NCI-H146 (cell line): ENCODE data around the gene CDYL.

Source experiments
- DNase-seq: peaks from one replicate; lab custom pipeline; 2025; lab: John Stamatoyannopoulos, UW

CDYL gene

DNA sequence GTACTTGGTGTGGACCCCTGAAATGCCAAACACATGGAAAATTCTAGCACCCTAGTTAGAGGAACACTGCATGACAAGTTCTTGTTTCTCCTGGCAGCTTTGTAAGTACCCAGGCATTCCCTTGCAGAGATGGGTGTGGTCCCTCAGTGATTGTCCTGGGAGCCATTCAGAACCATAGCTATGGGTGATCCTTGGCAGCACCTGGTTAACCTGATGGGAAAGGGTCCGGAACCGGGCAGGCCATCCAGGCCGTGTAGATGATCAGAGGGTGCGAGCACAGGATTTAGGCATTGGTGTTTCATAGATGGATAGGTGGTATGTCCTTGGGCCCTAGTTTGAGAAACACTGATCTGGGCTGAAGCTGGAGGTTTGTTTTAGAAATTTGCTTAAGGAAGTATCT, 131.9 kb downstream of the CDYL start:
- no peak for DNase-seq

DNA sequence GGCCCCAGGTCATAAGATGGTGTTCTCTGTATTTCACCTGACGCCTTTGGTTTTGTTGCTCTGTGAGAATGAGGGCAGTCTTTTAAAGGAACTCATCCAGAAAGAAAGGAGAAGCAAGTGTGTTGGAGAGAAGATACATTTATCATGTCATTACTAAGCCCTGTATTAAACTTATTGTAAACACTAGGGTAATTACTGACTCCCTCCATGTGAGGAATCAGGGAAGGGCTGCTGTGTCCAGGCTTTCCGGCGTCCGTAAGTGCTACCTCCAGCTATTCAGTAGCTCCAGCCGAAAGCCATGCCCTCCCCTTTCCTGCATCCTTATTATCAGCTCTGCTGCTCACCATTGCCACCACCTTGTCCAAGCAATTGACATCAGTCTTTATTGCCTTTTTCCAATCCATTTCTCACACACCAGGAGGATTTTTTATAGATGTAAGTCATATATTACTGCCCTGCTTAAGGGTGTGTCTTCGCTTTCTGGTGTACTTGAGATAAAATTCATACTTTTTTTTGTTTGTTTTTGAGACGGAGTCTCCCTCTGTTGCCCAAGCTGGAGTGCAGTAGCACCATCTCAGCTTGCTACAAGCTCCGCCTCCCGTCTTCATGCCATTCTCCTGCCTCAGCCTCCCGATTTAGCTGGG, 133.0 kb downstream of the CDYL start:
- no peak for DNase-seq

DNA sequence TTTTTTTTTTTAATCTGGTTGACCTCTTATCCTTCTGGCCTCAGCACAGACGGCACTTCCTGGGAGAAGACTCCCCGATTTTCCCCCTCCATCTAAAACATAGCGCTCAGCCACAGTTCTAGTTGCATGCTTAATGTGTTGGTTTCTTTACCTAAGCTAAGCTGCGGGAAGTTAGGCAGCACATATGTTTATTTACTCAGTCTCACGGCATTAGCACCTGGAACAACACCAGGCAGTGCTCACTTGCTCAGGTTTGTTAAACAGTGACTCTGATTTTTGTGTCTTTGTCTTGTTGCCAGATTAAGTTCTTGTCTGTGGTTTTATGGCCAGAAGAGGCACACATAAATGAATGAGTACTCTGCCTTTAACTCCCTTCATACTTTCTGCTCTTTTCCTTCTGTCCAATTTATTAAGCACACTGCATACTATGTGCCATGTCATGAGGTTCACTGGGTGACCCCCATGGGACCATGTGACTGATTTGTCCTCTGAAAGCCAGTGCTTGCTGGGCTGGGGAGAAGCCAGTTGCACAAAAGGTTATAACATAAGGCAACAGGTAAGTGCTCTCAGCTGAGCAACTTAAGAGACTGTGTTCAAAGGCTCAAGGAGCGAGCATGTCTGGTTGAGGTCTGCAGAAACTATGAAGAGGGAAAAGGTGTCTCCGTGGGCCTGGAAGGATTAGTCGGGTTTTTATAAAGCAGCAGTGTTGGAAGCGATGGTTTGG, 134.0 kb downstream of the CDYL start:
- peak; percentile 2 for DNase-seq

DNA sequence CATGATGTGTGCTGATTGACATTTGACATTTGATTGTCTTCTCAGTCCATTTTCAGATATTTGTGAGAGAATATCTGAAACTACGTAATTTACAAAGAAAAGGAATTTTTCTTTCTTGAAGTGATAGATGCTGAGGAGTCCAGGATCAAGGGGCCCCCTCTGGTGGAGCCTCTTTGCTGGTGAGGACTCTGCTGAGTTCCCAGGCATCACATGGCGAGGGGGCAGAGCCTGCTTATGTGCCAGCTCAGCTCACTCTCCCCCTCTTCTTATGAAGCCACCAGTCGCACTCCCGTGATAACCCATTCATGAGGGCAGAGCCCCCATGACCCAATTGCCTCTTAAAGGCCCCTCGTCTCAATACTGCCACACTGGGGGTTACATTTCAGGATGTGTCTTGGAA, 136.4 kb downstream of the CDYL start:
- no peak for DNase-seq

DNA sequence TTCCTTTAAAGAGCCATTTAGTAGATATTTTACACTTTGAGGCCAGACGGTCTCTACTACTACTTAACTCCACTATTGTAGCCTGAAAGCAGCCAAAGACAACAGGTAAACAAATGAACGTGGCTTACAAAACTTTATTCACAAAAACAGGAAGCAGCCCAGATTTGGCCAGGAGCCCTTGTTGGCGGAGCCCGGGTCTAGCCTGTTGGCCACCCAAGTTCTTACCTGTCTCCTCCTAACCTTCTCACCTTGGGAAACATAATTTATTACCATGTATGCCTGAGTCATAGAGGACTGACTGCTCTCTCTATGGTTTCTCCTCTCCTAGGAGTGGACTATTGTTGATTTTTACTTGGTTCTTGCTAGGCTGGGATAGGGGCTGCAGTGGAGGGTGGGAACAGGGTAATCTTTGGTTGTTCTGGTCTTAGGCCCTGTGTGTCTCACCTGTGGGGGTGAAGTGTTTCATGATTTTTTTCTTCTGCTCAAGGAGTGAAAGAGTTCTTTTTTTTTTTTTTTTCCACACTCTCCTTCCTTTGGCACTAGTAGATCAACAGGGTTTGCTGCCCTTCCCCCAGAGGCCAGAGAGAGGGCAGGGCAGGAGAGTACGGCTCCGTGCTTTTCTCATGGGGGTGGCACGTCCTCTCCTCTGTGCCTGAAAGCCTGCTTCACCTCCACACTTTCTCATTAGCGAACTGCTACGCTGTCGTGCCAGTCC, 137.7 kb downstream of the CDYL start:
- no peak for DNase-seq

DNA sequence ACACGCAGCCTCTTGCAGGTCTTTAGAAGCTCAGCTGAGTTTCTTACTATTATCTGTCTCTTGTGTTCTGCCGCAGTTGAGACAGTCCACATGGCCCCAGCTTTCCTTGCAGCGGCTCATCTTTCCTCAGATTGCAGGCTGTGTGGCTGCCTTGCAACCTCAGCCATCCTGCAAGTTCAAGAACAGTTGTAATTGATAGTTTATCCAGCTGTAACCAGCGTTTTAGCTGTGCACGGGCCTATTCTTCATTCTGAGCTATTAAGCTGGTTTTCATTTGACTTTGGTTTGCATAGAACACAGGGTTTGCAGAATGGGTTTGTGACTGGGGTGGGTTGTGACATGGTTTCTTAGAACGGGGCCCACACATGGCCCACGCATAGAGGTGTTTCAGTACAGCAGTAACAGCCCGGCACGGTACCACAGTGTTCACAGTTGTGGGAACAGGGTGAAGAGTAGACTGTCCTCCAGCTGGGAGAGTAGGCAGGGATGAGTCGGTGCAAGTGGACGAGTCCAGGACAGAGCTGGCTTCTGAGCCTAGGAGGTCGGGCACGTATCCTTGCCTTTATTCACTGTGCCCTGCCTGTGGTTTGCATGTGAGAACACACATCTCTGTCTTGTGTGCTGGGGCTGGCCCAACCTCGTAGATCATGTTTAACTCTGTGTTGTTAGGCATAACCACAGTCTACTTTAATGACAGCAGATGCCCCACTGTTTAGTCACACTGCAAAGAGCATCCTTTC, 138.4 kb downstream of the CDYL start:
- no peak for DNase-seq

DNA sequence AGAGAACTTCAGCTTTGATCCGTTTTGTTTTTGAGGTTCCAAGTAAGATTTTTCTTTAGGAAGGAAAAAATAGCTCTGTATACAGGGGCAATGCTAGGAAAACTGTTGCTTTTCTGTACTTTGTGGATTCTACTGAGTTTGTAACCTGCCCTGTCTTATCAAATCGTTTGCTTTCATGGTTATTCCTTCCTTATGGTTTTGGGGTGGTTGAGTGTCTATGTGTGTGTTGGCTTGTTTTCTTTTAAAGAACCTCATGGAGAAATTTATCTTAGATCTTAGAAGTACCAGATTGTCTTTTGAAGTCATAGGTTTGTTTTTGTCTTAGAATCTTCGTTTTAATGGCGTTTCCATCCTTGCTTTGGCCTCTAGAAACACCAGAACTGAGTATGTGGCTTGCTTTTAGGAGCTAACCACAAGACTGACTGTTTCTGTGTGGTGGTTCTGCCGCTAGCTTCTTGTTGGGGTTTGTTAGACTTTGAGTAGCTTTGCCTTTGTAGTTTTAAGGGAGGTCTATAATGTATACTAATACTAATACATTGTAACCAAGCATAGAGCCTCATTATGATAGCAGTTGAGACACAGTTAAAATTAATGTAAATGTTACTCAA, 140.9 kb downstream of the CDYL start:
- DNase-seq, result no peak

DNA sequence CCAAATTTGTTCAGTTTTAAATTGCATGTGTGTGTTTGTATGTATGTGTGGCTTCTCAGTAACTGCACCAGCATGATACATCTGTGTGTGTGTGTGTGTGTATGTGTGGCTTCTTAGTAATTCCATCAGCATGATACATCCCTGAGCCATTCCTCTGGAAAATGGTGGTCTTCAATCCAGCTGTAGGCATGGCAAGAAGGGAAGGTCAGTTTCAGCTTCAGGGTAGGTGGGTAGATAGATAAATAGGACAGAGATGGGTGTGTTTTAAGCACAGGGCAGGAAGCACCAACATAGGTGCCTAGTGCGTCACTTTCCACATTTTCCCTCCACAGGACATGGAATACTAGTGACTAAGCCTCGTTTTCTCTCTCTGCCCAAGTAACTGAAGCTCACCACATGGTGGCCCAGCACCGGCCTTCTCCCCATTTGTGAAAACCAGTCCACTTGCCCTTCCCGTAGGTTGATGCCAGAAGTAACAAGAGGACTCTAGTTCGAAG, 144.8 kb downstream of the CDYL start:
- no peak for DNase-seq

DNA sequence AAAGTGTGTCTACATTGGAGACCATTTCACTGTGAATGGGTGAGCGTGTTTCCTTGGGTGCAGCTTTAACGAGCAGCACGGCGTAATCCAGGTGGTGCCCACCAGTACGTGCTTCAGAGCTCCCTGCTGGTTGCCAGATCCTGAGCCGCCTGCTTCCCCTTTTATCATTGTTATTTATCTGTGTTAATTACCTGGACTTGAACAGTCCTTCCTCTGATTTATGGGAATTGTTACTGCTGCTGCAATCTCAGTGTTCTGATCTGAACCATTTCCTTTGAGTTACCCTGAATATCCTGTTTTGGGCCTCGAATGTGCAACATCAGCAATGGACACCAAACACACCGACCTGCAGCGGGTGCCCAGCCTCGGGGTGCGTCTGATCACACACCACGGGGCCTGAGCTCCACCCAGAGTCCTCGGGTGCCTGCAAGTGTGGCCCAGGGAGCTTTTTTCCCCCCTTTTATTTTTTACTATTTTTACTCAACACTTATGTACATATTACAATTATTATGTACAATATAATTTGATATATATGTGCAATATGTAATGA, 146.4 kb downstream of the CDYL start:
- DNase-seq, result peak; percentile 19

DNA sequence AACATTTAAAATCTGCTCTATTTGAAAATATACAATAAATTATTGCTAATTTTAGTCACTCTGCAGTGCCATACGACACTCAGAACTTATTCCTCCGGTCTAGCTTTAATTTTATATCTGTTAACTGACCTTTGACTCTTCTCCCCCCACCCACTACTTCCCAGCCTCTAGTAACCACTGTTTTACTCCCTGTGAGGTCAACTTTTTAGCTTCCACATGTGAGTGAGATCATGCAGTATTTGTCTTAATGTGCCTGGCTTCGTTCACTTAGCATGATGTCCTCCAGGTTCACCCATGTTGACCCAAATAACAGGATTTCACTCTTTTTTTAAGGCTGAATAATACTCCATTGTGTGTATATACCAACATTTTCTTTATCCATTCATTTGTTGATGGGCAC, 146.9 kb downstream of the CDYL start:
- DNase-seq, result no peak

DNA sequence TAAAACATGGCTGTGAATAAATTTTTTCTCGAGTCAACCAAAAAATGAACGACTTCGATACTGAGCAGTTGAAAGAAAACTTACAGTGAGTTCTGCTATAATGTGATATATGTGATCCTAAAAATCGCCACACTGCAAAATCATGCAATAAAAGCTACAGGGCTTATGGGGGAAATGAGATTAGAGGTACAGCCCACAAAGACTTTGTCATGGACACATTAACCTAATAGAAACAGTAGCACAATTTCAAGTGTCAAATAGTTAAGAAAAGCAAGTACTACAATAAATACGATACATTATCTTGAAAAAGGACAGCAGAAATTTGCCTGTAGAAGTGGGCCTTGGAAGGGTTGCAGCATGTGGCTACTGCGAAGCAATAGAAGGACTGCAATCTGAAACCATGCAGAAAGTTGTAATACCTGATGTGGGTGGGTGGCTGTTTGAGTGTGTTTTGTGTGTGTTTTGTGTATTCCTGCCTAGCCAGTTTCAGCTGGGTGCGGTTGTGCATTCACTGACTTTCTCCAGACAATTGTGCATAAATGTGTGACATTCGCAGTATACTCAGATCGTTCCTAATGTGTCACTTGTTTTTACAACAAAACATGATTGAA, 148.6 kb downstream of the CDYL start:
- no peak for DNase-seq

DNA sequence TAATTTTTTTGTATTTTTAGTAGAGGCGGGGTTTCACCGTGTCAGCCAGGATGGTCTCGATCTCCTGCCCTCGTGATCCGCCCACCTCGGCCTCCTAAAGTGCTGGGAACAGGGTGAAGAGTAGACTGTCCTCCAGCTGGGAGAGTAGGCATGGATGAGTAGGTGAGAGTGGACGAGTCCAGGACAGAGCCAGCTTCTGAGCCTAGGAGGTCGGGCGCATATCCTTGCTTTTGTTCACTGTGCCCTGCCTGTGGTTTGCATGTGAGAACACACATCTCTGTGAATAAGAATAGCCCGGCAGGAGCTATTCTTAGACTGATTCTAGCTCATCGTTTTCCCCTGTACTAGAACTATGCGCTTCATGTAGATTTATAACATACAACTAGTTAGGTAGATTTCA, 149.4 kb downstream of the CDYL start:
- DNase-seq, result no peak

DNA sequence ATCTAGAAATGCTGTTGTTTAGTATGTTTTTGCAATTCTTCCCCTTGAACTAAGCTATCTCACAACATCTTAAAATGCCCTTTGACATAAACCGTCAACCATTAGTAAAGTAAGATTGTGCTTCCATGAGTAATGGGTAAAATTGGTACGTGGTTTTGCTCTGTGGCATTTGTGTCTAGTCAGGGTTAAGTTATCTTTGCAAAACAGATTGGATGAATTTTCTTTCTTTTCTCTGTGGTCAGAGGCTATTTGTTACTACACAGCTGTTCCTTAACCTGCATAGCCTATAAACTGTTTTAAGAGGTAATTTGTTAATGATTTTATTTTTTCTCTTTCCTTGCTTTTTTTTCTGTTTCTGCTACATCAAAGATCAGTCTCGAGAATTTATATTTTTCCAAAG, 152.2 kb downstream of the CDYL start:
- no peak for DNase-seq

DNA sequence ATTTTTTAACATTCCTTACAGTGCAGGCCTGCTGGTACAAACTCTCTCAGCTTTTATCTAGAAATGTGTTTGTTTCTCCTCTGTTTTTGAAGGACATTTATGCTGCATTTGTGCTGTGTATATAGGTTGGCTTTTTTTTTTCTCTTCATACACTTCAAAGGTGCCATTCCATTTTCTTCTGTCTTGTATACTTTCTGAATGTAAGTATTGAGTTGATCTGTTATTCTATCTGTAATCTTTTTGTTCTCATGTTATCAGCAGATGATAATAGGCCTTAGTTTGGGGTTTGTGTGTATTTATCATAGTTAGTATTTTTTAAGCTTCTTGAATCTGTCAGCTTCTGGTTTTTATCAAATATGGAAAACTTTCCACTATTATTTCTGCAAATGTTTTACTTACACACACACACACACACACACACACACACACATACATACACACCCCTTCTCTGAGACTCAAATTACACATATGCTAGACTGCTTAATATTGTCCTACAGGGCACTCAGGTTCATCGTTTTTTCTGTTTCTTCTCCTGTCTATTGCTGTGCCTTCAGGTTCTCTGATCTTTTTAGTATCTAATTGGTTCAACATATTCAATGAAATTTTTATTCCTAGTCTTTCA, 153.0 kb downstream of the CDYL start:
- DNase-seq, result no peak

DNA sequence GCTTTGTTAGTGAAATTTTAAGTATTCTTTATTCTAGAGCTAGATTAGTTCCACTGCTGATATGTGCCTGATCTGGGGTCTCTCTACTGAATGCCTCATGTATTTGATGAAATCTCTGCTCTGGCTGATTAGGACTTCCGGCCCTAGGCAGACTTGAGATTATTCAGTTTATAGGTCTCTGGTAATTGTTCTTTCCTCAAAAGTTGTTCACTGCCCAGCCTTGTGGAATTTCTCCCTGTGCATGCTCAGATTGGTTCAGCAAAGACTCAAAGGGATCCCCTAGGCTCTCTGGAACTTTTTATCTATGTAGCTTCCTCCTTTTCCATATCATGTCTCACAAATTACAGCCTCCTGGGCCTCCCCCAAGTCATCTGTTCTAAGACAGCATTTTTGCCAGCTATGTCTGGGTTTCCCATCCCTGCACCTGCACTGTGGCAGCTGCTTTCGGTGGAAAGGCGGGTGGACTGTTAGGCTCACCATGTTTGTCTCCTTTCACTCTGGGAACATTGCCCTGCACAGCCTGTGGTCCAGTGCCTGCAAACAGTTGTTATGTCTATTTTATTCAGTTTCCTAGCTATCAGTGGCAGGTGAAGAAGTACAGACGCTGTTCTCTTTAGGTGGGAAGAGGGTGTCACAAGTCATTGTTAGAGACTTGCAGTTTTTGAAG, 154.0 kb downstream of the CDYL start:
- peak; percentile 20 for DNase-seq

DNA sequence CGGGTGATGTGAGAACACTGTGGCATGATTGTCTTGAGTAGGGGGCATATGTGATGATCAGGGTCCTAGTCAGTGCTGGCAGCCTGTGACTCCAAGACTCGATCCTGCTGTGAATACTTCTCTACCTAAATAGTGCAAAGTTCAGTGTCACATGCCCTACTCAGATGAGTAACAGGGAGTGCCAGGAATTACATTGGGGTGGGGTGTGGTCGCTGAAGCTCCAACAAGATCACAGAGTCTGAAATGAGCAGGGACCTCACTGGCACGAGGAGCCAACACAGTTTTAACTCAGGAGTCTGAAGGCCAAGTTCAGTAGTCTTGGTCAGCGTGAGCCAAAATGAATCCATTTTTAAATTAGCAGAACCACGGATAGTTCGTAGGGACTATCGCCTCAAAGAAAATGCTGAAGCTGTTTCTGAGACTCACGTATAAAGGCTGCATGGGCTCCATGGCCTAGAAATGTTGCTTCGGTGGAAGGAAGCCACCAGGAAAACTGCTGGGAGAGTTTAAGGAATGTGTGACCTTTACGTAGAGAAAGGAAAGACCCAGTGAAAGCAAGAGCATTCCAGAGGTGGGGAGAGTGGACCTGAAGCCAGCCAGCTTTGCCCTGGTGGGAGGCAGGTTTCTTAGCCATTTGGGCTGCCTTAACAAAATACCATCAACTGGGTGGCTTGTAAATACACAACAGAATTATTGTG, 155.5 kb downstream of the CDYL start:
- no peak for DNase-seq

DNA sequence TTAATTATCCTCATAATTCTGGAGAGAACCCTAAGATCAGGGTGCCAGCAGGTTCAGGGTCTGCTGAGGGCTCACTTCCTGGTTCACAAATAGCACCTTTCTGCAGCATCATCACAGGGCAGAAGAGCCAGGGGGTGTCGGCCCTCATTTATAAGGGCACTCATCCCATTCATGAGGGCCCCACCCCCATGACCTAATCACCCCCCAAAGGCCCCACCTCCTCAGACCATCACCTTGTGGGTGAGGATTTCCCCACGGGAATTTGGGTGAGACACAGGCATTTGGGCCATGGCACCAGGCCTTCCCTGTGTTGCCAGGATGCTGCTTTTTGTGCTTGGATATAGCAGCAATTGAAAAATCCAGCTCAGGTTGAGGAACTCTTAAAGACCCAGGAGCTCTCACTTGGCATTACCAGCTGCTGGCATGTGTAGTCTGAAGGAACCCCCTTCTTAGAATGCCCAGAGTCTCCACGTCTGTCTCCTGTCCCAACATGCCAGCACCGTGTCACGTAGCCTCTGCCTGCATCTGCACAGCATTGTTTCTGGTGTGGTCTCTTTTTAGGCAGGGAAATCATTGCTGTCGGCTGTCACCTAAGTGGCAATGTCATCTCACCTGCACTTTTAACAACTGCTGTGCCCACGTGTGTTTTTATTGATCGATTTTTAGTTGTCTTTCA, 156.2 kb downstream of the CDYL start:
- DNase-seq, result peak; percentile 6

DNA sequence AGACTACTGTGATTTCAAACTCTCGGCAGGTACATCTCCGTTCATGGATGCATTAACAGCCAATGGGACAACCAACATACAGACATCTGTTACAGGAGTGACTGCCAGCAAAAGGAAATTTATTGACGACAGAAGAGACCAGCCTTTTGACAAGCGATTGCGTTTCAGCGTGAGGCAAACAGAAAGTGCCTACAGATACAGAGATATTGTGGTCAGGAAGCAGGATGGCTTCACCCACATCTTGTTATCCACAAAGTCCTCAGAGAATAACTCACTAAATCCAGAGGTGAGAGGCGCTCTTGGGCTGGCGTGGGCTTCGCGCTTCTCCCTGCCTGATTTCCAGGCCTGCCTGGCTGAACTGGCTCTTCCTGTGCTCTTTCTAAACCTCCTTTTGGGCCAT, 159.3 kb downstream of the CDYL start:
- DNase-seq, result no peak
